Glutamatergic neuron (in vitro differentiated cells): ENCODE results near the gene FGGY. TPM values are rescaled to one million over a fixed set of nuclear protein-coding genes. Genes with fewer than 3 reads are reported as not detected.

Source experiments
- DNase-seq: peaks from one replicate; pipeline ENCODE4 v3.0.0; 2022
- H3K27ac Mint-ChIP-seq: one replicate; pipeline ENCODE4 v1.8.0; 2020; ENCODE audit warnings: mild to moderate bottlenecking, mixed read lengths, inconsistent platforms; ENCODE audit not compliant: unreplicated experiment
- H3K27me3 Mint-ChIP-seq: one replicate; pipeline ENCODE4 v1.8.0; 2020; ENCODE audit warnings: mild to moderate bottlenecking, moderate library complexity, mixed read lengths, inconsistent platforms; ENCODE audit not compliant: unreplicated experiment
- H3K36me3 Mint-ChIP-seq: one replicate; pipeline ENCODE4 v1.8.0; 2020; ENCODE audit warnings: mild to moderate bottlenecking, mixed read lengths, inconsistent platforms; ENCODE audit not compliant: unreplicated experiment
- H3K4me1 Mint-ChIP-seq: one replicate; pipeline ENCODE4 v1.8.0; 2020; ENCODE audit warnings: mild to moderate bottlenecking, low read depth, mixed read lengths, inconsistent platforms; ENCODE audit not compliant: unreplicated experiment
- H3K4me3 Mint-ChIP-seq: one replicate; pipeline ENCODE4 v1.8.0; 2020; ENCODE audit warnings: mild to moderate bottlenecking, mixed read lengths, inconsistent platforms; ENCODE audit not compliant: unreplicated experiment
- H3K9me3 Mint-ChIP-seq: one replicate; pipeline ENCODE4 v1.8.0; 2020; ENCODE audit warnings: mild to moderate bottlenecking, moderate library complexity, mixed read lengths, inconsistent platforms; ENCODE audit not compliant: unreplicated experiment
- total RNA-seq: library from RNA; stranded (reverse); fragmentation: NEBNext Ultra II Directional; extraction: Animal tissue kit (Norgen Biotek cat#: 25700); gene quantifications from one replicate; pipeline ENCODE4 v1.2.1, GENCODE V29; 2021; ENCODE audit not compliant: unreplicated experiment
- TF ChIP-seq, protein P1 (sequence below): fragments of 200-600 bp; sonication (generic); IDR thresholded peaks from one replicate; pipeline ENCODE4 v1.5.0; 2021; ENCODE audit not compliant: partially characterized antibody, unreplicated experiment

Gene FGGY
- total RNA-seq, 1 donor from 2014 or later: 11.6 TPM

DNA sequence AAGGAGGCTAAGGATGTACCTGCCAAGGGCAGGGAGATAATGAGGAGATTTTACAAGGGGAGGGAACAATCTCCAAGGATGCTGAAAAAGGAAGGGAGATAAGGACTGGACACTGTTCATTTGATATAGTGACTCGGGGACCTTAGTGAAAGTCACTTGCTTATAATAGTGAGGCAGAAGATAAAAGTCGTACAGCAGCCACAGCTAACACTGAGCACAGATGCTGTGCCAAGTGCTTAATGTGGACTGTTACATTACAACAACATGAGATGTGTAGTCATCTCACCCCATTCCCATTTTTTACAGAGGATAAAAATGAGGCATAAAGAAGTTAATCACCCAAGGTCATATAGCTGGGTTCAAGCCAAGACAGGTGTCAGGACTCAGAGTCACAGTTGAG lies 181.9 kb downstream of the FGGY start:
- Mint-ChIP-seq H3K27me3 (no peaks in the 10 kb centered on the region), H3K4me1 (no peaks in the 10 kb centered on the region), H3K9me3 (no peaks in the 10 kb centered on the region), H3K27ac (no peak overlapping the region), H3K36me3 (no peaks in the 10 kb centered on the region), H3K4me3 (no peak overlapping the region)
- TF ChIP-seq, protein P1, sequence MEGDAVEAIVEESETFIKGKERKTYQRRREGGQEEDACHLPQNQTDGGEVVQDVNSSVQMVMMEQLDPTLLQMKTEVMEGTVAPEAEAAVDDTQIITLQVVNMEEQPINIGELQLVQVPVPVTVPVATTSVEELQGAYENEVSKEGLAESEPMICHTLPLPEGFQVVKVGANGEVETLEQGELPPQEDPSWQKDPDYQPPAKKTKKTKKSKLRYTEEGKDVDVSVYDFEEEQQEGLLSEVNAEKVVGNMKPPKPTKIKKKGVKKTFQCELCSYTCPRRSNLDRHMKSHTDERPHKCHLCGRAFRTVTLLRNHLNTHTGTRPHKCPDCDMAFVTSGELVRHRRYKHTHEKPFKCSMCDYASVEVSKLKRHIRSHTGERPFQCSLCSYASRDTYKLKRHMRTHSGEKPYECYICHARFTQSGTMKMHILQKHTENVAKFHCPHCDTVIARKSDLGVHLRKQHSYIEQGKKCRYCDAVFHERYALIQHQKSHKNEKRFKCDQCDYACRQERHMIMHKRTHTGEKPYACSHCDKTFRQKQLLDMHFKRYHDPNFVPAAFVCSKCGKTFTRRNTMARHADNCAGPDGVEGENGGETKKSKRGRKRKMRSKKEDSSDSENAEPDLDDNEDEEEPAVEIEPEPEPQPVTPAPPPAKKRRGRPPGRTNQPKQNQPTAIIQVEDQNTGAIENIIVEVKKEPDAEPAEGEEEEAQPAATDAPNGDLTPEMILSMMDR: no peak
- no peak for DNase-seq

DNA sequence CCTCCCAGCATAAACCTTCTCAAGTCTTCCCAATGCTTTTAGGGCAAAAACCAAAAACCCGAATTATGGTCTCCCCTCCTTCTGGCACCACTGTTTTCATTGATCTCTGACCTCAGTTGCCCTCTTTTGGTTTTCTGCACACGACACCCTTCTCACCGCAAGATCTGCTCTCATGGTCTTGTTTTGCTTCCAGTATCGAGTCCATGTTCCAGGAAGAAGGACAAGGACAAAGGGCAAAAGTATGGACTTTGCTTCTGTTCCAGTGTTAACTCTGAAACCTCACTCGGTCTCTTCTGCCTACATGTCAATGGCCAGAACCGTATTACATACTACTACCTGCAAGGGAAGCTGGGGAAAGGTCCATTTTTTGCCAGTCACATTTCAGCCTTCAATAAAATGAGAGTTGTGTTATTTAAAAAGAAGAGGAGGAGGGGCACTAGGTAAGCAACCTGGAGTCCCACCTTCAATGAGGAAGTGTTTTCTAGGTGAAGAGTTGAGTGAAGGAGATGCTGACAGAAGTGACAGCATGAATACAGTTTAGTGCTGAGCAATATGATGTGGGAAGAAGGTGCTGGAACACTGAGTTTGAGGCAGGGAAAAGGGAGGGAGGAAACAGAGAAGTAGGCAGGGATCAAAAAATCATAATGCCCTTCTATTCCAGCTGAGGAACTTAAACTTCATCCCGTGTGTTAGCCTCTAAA lies 183.4 kb downstream of the FGGY start:
- Mint-ChIP-seq H3K4me1 (no peaks in the 10 kb centered on the region), H3K27me3 (no peaks in the 10 kb centered on the region), H3K36me3 (no peaks in the 10 kb centered on the region), H3K9me3 (no peaks in the 10 kb centered on the region), H3K4me3 (no peak overlapping the region), H3K27ac (no peak overlapping the region)
- DNase-seq: no peak
- TF ChIP-seq, protein P1: no peak

GRCh38 chr1:59481881-59482505 lies 185.1 kb downstream of the FGGY start:
- H3K9me3 Mint-ChIP-seq: no peaks in the 10 kb centered on the region
- H3K4me1 Mint-ChIP-seq: no peaks in the 10 kb centered on the region
- TF ChIP-seq, protein P1: no peak
- no peaks in the 10 kb centered on the region for H3K36me3 Mint-ChIP-seq
- no peak for DNase-seq
- no peaks in the 10 kb centered on the region for H3K27me3 Mint-ChIP-seq
- H3K27ac Mint-ChIP-seq: no peak overlapping the region
- H3K4me3 Mint-ChIP-seq: no peak overlapping the region

- TF ChIP-seq, protein P1: no peak
- no peak for DNase-seq
- no peak overlapping the region for H3K4me3 Mint-ChIP-seq
Observed at GRCh38 chr1:59482986-59483385, 186.1 kb downstream of the FGGY start.

GRCh38 chr1:59484096-59484495 lies 187.2 kb downstream of the FGGY start:
- Mint-ChIP-seq H3K9me3 (no peaks in the 10 kb centered on the region), H3K27ac (no peak overlapping the region), H3K36me3 (no peaks in the 10 kb centered on the region), H3K4me1 (no peaks in the 10 kb centered on the region), H3K4me3 (no peak overlapping the region), H3K27me3 (no peaks in the 10 kb centered on the region)
- TF ChIP-seq, protein P1: no peak
- DNase-seq: no peak

More at GRCh38 chr1:59482986-59483385, 186.1 kb downstream of the FGGY start:
- Mint-ChIP-seq H3K4me1 (no peaks in the 10 kb centered on the region), H3K27ac (no peak overlapping the region), H3K9me3 (no peaks in the 10 kb centered on the region), H3K27me3 (no peaks in the 10 kb centered on the region), H3K36me3 (no peaks in the 10 kb centered on the region)
